PC-9 (cell line): ENCODE results near the gene RBPMS2. TPM values are rescaled to one million over a fixed set of nuclear protein-coding genes. Genes with fewer than 3 reads are reported as not detected.

Source experiments
- BruUV-seq: library from RNA; stranded (reverse); fragments of 400-500 nt; replicated peaks from 2 replicates; lab custom pipeline; 2021; lab: Mats Ljungman, UMichigan
- CTCF ChIA-PET: fragments of 300-600 bp; sonication (Branson Sonifier 250); formaldehyde crosslinking; loops from one replicate; lab custom pipeline; 2022; ENCODE audit warnings: antibody characterized with exemption; lab: Charles Lee
- POLR2A ChIA-PET: fragments of 300-600 bp; sonication (Branson Sonifier 250); formaldehyde crosslinking; loops from one replicate; lab custom pipeline; 2022; ENCODE audit warnings: antibody characterized with exemption; ENCODE audit not compliant: unreplicated experiment; lab: Charles Lee
- DNase-seq, 2 experiments: peaks; one replicate each; pipeline versions ENCODE4 v3.0.0 to v3.0.0-alpha.2; 2015 to 2022; ENCODE audit warnings: mixed read lengths in 1 of 2
- H2AFZ ChIP-seq: fragments of 200-600 bp; sonication (generic); 2 replicates; pipeline ENCODE4 v1.8.1; 2017; ENCODE audit warnings: antibody characterized with exemption
- H3F3A ChIP-seq: fragments of 200-600 bp; sonication (generic); 2 replicates; pipeline ENCODE4 v1.8.1; 2017; ENCODE audit warnings: antibody characterized with exemption, mild to moderate bottlenecking, low read depth; ENCODE audit not compliant: insufficient read depth
- H3K27ac ChIP-seq: fragments of 200-600 bp; sonication (generic); 2 replicates; pipeline ENCODE4 v1.6.1; 2016; ENCODE audit warnings: mixed run types
- H3K27me3 ChIP-seq: fragments of 200-600 bp; sonication (generic); 2 replicates; pipeline ENCODE4 v1.6.1; 2016; ENCODE audit warnings: low read depth, mixed run types; ENCODE audit not compliant: insufficient read depth
- H3K36me3 ChIP-seq: fragments of 200-600 bp; sonication (generic); 2 replicates; pipeline ENCODE4 v1.6.1; 2016; ENCODE audit warnings: low read depth, mixed run types
- H3K4me1 ChIP-seq: fragments of 200-600 bp; sonication (generic); replicated peaks from 2 replicates; pipeline ENCODE4 v1.6.1; 2016; ENCODE audit warnings: mixed run types; ENCODE audit not compliant: insufficient read depth
- H3K4me2 ChIP-seq: fragments of 200-600 bp; sonication (generic); 2 replicates; pipeline ENCODE4 v1.6.1; 2017; ENCODE audit warnings: mixed run types
- H3K4me3 ChIP-seq: fragments of 200-600 bp; sonication (generic); 2 replicates; pipeline ENCODE4 v1.6.1; 2016; ENCODE audit warnings: mixed run types
- H3K79me2 ChIP-seq: fragments of 200-600 bp; sonication (generic); 2 replicates; pipeline ENCODE4 v1.6.1; 2017; ENCODE audit warnings: low read depth, mixed run types
- H3K9me2 ChIP-seq: fragments of 200-600 bp; sonication (generic); 2 replicates; pipeline ENCODE4 v1.8.1; 2017; ENCODE audit warnings: mild to moderate bottlenecking; ENCODE audit not compliant: insufficient read depth
- H3K9me3 ChIP-seq: fragments of 200-600 bp; sonication (generic); 2 replicates; pipeline ENCODE4 v1.8.1; 2016; ENCODE audit warnings: low read depth; ENCODE audit not compliant: insufficient read depth
- H4K20me1 ChIP-seq: fragments of 200-600 bp; sonication (generic); 2 replicates; pipeline ENCODE4 v1.8.1; 2017; ENCODE audit not compliant: insufficient read depth
- EZH2 ChIP-seq: fragments of 200-600 bp; sonication (generic); IDR thresholded peaks from 2 replicates; pipeline ENCODE4 v1.8.0; 2017; ENCODE audit warnings: antibody characterized with exemption, low read depth
- intact Hi-C: fragments of 100-400 bp; cut with micrococcal nuclease; formaldehyde crosslinking; loops from one replicate; pipeline ENCODE4 v1.10.0; 2022; ENCODE audit not compliant: unreplicated experiment
- total RNA-seq: library from RNA; stranded (reverse); gene quantifications from 2 replicates; pipeline ENCODE4 v1.2.3, GENCODE V29; 2021
- TF ChIP-seq, protein P1 (sequence below): fragments of 200-600 bp; sonication (generic); conservative IDR thresholded peaks from 2 replicates; pipeline ENCODE4 v1.6.1; 2017; ENCODE audit warnings: mixed run types, antibody characterized with exemption, mild to moderate bottlenecking, moderate library complexity

Gene RBPMS2
- total RNA-seq, 1 experiment from 2014 or later, result 4.1 TPM

DNA sequence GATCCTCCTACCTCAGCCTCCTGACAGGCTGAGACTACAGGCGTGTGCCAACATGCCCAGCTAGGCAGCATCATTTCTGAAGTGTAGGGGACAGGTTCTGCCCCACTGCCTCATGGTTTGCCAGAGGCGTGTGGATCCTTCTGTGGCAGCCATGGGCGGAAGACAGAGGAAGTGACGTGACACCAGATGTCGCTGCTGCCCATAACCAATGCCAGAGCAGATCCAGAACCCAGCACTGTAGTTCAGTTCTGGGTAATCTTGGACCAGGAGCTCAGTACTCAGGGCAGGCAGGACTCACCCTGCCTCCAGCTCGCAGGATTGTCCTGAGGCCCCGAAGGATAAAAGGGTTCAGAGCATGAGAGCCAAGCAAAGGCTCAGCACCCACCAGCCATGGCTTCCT is 8.2 kb downstream of the RBPMS2 start:
- no peaks in the 10 kb centered on the region for H3K79me2 ChIP-seq
- H3F3A ChIP-seq, result no peaks in the 10 kb centered on the region
- H3K9me3 ChIP-seq, result no peaks in the 10 kb centered on the region
- H3K36me3 ChIP-seq, result no peaks in the 10 kb centered on the region
- H3K27ac ChIP-seq, result no peak overlapping the region
- no peak for DNase-seq
- H3K4me1 ChIP-seq, result no peaks in the 10 kb centered on the region
- no TSS peak for BruUV-seq
- no peak overlapping the region for H3K4me2 ChIP-seq
- ChIA-PET POLR2A (no interaction called here), CTCF (no interaction called here)
- H3K4me3 ChIP-seq, result no peak overlapping the region
- no peaks in the 10 kb centered on the region for H4K20me1 ChIP-seq
- no peaks in the 10 kb centered on the region for H3K27me3 ChIP-seq
- intact Hi-C loops, result no loop called here
- H2AFZ ChIP-seq, result no peak overlapping the region
- TF ChIP-seq EZH2, result no peak
- TF ChIP-seq, protein P1, sequence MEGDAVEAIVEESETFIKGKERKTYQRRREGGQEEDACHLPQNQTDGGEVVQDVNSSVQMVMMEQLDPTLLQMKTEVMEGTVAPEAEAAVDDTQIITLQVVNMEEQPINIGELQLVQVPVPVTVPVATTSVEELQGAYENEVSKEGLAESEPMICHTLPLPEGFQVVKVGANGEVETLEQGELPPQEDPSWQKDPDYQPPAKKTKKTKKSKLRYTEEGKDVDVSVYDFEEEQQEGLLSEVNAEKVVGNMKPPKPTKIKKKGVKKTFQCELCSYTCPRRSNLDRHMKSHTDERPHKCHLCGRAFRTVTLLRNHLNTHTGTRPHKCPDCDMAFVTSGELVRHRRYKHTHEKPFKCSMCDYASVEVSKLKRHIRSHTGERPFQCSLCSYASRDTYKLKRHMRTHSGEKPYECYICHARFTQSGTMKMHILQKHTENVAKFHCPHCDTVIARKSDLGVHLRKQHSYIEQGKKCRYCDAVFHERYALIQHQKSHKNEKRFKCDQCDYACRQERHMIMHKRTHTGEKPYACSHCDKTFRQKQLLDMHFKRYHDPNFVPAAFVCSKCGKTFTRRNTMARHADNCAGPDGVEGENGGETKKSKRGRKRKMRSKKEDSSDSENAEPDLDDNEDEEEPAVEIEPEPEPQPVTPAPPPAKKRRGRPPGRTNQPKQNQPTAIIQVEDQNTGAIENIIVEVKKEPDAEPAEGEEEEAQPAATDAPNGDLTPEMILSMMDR, result no peak
- H3K9me2 ChIP-seq, result no peaks in the 10 kb centered on the region

DNA sequence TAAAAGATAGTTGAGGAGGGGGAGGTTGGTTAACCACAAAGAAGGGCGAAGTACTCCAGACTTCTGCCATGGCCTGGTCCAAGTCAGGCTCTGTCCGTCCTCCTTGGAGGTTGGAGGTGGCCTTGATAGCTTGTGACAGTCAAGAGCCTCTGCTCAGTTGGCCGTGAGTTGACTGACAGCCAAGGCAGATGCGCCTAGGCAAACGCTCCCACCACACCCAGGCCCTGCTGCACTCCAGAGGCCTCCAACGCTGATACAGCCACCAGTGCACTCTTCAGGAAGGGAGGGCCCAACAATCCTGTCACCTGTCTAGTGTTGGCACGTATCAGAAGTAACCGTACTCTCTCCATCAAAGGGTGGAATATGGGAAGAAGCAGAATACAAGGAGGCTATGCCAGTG is 9.3 kb downstream of the RBPMS2 start:
- H4K20me1 ChIP-seq, result no peaks in the 10 kb centered on the region
- TF ChIP-seq EZH2, result no peak
- TF ChIP-seq, protein P1, result no peak
- no peaks in the 10 kb centered on the region for H3K4me1 ChIP-seq
- H3K27me3 ChIP-seq, result no peaks in the 10 kb centered on the region
- ChIA-PET CTCF (no interaction called here), POLR2A (no interaction called here)
- no peaks in the 10 kb centered on the region for H3F3A ChIP-seq
- no peaks in the 10 kb centered on the region for H3K9me2 ChIP-seq
- no peak overlapping the region for H3K27ac ChIP-seq
- no peak overlapping the region for H3K4me2 ChIP-seq
- H3K4me3 ChIP-seq, result no peak overlapping the region
- no peaks in the 10 kb centered on the region for H3K79me2 ChIP-seq
- intact Hi-C loops, result no loop called here
- no peak overlapping the region for H2AFZ ChIP-seq
- no peaks in the 10 kb centered on the region for H3K36me3 ChIP-seq
- no TSS peak for BruUV-seq
- DNase-seq, result no peak
- no peaks in the 10 kb centered on the region for H3K9me3 ChIP-seq

DNA sequence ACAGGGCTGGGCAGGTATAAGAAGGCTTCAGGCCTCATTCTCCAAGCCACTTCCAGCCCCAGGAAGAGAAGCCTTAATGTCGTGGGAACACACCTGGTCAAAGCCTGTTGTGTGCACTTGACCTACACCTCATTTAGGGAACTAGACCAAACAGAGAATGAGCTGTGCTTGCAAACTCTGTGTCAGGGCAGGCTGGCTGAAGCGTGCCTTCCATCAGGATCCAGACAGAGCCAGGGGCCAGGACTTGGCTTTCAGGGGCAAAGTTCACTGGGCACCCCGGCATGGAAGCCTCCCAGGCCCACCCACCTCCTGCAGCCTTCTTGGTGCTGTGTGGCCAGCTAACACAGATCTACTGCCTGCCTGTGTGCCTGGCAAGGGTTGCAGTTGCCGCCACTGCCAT is 11.5 kb downstream of the RBPMS2 start:
- H3K9me3 ChIP-seq, result no peaks in the 10 kb centered on the region
- H2AFZ ChIP-seq, result no peak overlapping the region
- H3K36me3 ChIP-seq, result no peaks in the 10 kb centered on the region
- H3K4me2 ChIP-seq, result no peak overlapping the region
- ChIA-PET POLR2A (interaction anchor here (0.6 kb wide), 1 partner anchor 29 kb away, joined by 11 read pairs; no protein-coding TSS in a partner anchor), CTCF (interaction anchor here (0.6 kb wide), 1 partner anchor 159 kb away, joined by 8 read pairs; no protein-coding TSS in a partner anchor)
- no peaks in the 10 kb centered on the region for H3K79me2 ChIP-seq
- TF ChIP-seq EZH2, result no peak
- TF ChIP-seq, protein P1, result no peak
- H3F3A ChIP-seq, result no peaks in the 10 kb centered on the region
- intact Hi-C loops, result no loop called here
- no peaks in the 10 kb centered on the region for H3K4me1 ChIP-seq
- no TSS peak for BruUV-seq
- H3K27ac ChIP-seq, result no peak overlapping the region
- no peak for DNase-seq
- no peaks in the 10 kb centered on the region for H4K20me1 ChIP-seq
- no peaks in the 10 kb centered on the region for H3K9me2 ChIP-seq
- H3K27me3 ChIP-seq, result no peaks in the 10 kb centered on the region
- H3K4me3 ChIP-seq, result no peak overlapping the region
